ENCODE measurements around the gene ZFPL1.

- no peak for TF ChIP-seq GATA2 (IDR thresholded peaks at IDR 0.05; ENCODE audit: low read depth, low read length)
- TF ChIP-seq GATA3 (IDR thresholded peaks at IDR 0.05; ENCODE audit: low read depth, low read length): no peak
These were observed 3.8 kb downstream of the ZFPL1 start for GRCh38 chr11:65087827-65088226.
